ENCODE results near the gene GLIS1.

Gene GLIS1

DNA sequence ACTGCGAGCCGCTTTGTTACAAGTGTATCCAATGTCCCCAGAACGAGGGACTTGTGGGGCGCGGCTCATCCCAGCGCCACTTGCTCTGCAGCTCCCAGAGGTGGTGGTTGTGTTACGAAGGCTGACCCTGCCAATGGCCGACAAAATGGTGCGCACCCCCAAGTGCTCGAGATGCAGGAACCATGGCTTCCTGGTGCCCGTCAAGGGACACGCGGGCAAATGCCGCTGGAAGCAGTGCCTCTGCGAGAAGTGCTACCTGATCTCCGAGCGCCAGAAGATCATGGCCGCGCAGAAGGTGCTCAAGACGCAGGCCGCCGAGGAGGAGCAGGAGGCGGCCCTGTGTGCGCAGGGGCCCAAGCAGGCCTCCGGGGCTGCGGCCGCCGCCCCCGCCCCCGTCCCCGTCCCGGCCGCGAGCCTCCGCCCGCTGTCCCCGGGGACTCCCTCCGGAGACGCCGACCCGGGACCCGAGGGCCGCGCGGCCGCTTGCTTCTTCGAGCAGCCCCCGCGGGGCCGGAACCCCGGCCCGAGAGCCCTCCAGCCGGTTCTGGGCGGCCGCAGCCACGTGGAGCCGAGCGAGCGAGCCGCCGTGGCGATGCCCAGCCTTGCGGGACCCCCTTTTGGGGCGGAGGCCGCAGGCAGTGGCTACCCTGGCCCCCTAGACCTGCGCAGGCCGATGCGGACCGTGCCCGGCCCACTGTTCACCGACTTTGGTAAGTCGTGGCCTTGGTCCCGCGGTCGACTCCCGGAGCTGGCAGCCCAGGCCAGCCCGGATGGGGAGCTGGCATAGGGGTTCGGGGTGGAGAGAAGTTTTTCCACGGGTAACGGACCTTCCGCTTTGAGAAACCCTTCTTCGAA lies 279.4 kb downstream of the GLIS1 start, which contains the start of gene DMRTB1:
Gene DMRTB1 (plus strand): TSS at position 79 of the 855 bp plus-strand sequence. CDS start 55 bp downstream, at position 134.
- ChIA-PET CTCF (interaction anchor here (1.0 to 1.7 kb wide), 7 partner anchors 10 to 181 kb away, joined by 3 to 6 read pairs (median 3); no protein-coding TSS in a partner anchor), POLR2A (no interaction called here)
- DNase-seq (ENCODE audit: low read depth, low spot score), result no peak

GRCh38 chr1:53458634-53459033 lies 280.3 kb downstream of the GLIS1 start:
- ChIA-PET POLR2A (no interaction called here), CTCF (interaction anchor here (1.0 to 1.6 kb wide), 4 partner anchors 11 to 180 kb away, joined by 3 to 6 read pairs (median 4); no protein-coding TSS in a partner anchor)
- H3K4me3 ChIP-seq (ENCODE audit: low read depth, low read length), result no peak overlapping the region
- no peak for TF ChIP-seq CTCF (IDR thresholded peaks at IDR 0.05; ENCODE audit: insufficient read depth, low read length, missing control alignments)
- DNase-seq (ENCODE audit: low read depth, low spot score), result no peak

More for the DNA sequence above, 279.4 kb downstream of the GLIS1 start, which contains the start of gene DMRTB1:
- H3K4me3 ChIP-seq (ENCODE audit: low read depth, low read length), result no peak within 1 kb of the TSS
- TF ChIP-seq CTCF (IDR thresholded peaks at IDR 0.05; ENCODE audit: insufficient read depth, low read length, missing control alignments), result no peak
